ENCODE measurements around the gene COBL. TPM values are rescaled to one million over a fixed set of nuclear protein-coding genes. Genes with fewer than 3 reads are reported as not detected.

The COBL gene
- total RNA-seq, 1 experiment from 2014 or later: 23.8 TPM

- no peak for DNase-seq (ENCODE audit: extremely low read depth, low read depth)
Observed at GRCh38 chr7:51261117-51261835, 55.3 kb downstream of the COBL start.

- no peak for DNase-seq (ENCODE audit: extremely low read depth, low read depth)
Observed at GRCh38 chr7:51260516-51260915, 56.1 kb downstream of the COBL start.

- no peak for DNase-seq (ENCODE audit: extremely low read depth, low read depth)
Observed at GRCh38 chr7:51259766-51260165, 56.8 kb downstream of the COBL start.

GRCh38 chr7:51256916-51257315 is 59.7 kb downstream of the COBL start:
- DNase-seq (ENCODE audit: extremely low read depth, low read depth): no peak

- no peak for DNase-seq (ENCODE audit: extremely low read depth, low read depth)
Observed at GRCh38 chr7:51256209-51256781, 60.3 kb downstream of the COBL start.

- DNase-seq (ENCODE audit: extremely low read depth, low read depth): no peak
Observed at GRCh38 chr7:51255536-51256208, 60.9 kb downstream of the COBL start.

GRCh38 chr7:51255036-51255435 is 61.6 kb downstream of the COBL start:
- no peak for DNase-seq (ENCODE audit: extremely low read depth, low read depth)

- DNase-seq (ENCODE audit: extremely low read depth, low read depth): no peak
Observed at GRCh38 chr7:51253157-51253556, 63.5 kb downstream of the COBL start.

- no peak for DNase-seq (ENCODE audit: extremely low read depth, low read depth)
Observed at GRCh38 chr7:51251290-51251689, 65.3 kb downstream of the COBL start.

- no peak for DNase-seq (ENCODE audit: extremely low read depth, low read depth)
Observed at GRCh38 chr7:51250512-51250911, 66.1 kb downstream of the COBL start.

GRCh38 chr7:51249991-51250390 is 66.6 kb downstream of the COBL start:
- DNase-seq (ENCODE audit: extremely low read depth, low read depth): no peak

- DNase-seq (ENCODE audit: extremely low read depth, low read depth): no peak
Observed at GRCh38 chr7:51249187-51249945, 67.2 kb downstream of the COBL start.

GRCh38 chr7:51246258-51247245 is 70.1 kb downstream of the COBL start:
- DNase-seq (ENCODE audit: extremely low read depth, low read depth): no peak

- no peak for DNase-seq (ENCODE audit: extremely low read depth, low read depth)
Observed at GRCh38 chr7:51244885-51245284, 71.7 kb downstream of the COBL start.

- no peak for DNase-seq (ENCODE audit: extremely low read depth, low read depth)
Observed at GRCh38 chr7:51244053-51244452, 72.6 kb downstream of the COBL start.

GRCh38 chr7:51243631-51244030 is 73.0 kb downstream of the COBL start:
- DNase-seq (ENCODE audit: extremely low read depth, low read depth): no peak

GRCh38 chr7:51242881-51243518 is 73.6 kb downstream of the COBL start:
- DNase-seq (ENCODE audit: extremely low read depth, low read depth): no peak

- no peak for DNase-seq (ENCODE audit: extremely low read depth, low read depth)
Observed at GRCh38 chr7:51242007-51242691, 74.5 kb downstream of the COBL start.

- no peak for DNase-seq (ENCODE audit: extremely low read depth, low read depth)
Observed at GRCh38 chr7:51240868-51241267, 75.7 kb downstream of the COBL start.

All from NCI-H460 (cell line).